GM10266 (cell line): ENCODE measurements around the gene ZNF428.
A peak's percentile ranks its signal among the peaks of the same experiment; 100 is the strongest.

Experiments
- DNase-seq: peaks from one replicate; pipeline ENCODE4 v3.0.0; 2012; ENCODE audit errors: extremely low spot score
- TF ChIP-seq, protein P1 (sequence below): IDR thresholded peaks from 2 replicates; pipeline ENCODE4 v1.5.1; 2012; ENCODE audit warnings: mild to moderate bottlenecking, low read depth; ENCODE audit not compliant: control insufficient read depth, insufficient read depth; ENCODE audit errors: missing control alignments

The ZNF428 gene

DNA sequence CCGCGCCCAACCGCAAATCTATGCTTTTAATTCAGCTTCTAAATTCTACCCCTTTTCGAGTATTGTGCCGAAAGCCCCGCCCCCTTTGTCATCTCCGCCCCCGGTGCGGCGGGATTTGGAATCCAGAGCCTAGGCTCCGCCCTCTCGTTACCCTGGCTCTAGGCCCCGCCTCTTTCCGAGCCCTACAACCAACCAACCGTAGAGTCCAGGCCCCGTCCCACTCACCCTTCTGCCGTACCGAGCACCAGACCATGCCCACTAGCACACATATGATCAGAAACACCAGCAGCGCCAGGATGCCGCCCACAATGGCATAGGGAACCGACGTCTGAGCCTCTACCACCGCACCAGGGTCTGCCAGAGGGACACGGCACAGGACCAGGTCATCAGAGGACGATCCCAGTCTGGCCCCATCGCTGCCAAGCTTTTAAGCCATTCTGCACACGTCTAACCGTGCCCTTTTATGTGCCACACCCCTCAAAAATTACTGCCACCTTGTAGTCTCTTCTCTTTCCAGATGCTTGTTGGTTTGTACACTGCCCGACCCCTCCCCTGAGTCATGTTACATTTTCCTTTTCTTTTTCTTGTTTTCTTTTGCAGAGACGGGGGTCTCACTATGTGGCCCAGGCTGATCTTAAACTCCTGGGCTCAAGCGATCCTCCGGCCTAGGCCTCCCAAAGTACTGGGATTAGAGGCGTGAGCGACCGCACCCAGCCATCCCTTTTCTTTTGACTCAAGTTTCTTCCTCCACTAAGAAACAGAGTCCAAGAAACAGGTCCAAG is 4.7 kb upstream of the ZNF428 start:
- no peak for DNase-seq
- TF ChIP-seq, protein P1, sequence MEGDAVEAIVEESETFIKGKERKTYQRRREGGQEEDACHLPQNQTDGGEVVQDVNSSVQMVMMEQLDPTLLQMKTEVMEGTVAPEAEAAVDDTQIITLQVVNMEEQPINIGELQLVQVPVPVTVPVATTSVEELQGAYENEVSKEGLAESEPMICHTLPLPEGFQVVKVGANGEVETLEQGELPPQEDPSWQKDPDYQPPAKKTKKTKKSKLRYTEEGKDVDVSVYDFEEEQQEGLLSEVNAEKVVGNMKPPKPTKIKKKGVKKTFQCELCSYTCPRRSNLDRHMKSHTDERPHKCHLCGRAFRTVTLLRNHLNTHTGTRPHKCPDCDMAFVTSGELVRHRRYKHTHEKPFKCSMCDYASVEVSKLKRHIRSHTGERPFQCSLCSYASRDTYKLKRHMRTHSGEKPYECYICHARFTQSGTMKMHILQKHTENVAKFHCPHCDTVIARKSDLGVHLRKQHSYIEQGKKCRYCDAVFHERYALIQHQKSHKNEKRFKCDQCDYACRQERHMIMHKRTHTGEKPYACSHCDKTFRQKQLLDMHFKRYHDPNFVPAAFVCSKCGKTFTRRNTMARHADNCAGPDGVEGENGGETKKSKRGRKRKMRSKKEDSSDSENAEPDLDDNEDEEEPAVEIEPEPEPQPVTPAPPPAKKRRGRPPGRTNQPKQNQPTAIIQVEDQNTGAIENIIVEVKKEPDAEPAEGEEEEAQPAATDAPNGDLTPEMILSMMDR = no peak

DNA sequence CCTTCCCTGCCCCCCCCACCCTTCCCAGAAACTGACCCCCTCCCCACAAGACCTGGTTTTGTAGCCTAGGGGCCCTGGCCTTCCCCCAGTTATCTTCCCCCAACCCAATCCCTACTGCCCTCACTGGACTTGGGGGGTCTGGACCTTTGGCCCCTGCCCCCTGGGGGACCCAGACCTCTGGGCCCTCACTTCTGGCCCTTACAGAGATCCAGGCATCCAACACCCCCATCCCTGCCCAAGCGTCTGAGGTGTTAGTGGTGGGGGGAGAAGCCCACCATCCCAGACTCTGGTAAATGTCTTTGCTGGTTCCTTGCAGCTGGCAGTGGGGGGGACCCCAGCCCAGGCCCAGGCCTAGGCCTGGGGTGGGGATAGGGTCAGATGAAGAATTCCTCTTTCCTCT is 3.5 kb upstream of the ZNF428 start:
- TF ChIP-seq, protein P1 = no peak
- no peak for DNase-seq

DNA sequence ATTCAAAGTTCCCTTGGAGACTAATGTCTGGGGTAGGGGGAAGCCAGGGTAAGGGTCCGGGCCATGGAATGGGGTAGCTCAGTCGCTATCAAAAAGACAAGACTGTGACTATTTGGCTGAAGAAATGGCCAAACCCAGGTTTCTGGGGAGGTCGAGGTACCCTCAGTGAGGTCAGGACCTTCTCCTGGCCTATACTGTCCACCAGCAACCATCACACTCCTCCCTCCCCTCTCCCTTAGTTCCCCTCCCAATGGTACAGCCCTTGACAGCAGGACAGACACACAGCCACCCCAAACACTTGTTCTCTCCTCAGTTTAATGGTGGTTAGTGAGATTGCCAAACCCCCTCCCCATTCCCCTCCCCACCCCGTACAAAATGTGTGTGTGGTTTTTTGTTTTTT is 2.6 kb upstream of the ZNF428 start:
- no peak for DNase-seq
- TF ChIP-seq, protein P1 = no peak

DNA sequence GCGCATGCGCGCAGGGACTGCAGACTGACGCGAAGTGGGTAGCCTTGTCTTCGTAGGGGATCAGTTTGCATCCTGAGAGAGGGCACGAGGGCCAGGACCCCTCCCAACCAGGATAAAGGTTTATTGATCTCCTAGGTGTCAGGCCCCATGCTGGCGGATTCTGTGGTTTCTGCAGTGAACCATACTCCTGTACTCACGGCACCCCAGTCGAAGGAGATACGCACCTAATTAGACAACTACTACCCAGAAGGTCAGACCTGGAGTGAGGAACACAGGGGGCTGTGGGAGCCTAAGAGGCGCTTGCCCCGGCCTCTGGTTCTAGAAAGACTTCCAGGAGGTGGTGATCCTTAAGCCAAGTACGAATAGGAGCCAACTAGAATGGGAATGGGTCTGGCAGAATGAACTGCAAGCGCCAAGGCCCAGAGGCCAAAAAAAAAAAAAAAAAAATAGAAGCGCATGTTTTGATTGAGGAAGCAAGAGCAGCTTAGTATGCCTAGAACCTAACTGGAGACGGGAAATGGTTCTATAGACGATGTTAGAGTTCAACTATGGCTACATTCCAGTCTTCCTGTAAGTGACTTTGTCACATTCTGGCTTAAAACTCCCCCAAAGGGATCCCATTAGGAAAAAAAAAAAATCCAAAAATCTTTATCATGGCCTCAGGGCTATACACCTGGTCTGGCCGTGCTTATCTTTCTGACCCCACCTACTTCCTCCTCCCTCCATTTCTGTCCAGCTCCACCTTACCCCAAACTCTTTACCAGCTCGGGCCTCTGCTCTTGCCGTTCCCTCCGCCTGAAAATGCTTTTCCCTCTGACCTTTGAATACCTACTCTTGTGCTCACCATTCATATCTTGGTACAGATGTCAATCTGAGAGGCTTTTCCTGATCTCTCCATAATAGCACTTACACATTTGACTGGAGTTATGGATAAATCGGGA is 902 bp upstream of the ZNF428 start:
- TF ChIP-seq, protein P1 = no peak
- no peak for DNase-seq

DNA sequence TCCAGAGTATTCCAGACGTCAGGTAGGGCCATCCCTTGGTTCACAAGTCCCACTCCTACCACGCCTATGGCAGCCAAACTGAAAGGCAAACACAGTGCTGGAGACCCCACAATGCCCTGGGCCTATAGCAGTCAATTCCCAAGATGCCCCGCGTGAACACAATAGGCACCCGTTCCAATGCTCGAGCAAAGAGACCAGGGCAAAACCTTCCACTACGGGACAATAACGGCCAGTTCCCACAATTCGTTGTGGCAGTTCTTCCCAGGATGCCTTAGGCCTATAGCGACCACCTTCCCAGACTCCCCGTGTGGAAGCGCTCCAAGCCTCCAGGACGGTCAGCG is 538 bp downstream of the ZNF428 start:
- TF ChIP-seq, protein P1 = no peak
- DNase-seq = peak; percentile 79

DNA sequence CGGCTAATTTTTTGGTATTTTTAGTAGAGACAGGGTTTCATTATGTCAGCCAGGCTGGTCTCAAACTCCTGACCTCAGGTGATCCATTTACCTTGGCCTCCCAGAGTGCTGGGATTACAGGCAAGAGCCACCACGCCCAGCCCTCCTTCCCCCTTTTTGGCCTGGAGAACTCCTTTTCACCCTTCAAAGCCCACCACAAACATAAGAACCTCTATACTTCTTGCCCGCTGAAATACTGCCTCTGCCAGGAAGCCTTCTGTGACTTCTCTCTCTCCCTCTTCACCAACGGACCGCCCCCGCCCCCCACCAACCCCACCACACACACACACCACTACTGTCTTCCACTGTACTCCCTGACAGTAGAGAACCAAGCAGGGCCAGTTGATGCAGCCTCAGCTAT is 2.5 kb downstream of the ZNF428 start:
- TF ChIP-seq, protein P1 = no peak
- no peak for DNase-seq

DNA sequence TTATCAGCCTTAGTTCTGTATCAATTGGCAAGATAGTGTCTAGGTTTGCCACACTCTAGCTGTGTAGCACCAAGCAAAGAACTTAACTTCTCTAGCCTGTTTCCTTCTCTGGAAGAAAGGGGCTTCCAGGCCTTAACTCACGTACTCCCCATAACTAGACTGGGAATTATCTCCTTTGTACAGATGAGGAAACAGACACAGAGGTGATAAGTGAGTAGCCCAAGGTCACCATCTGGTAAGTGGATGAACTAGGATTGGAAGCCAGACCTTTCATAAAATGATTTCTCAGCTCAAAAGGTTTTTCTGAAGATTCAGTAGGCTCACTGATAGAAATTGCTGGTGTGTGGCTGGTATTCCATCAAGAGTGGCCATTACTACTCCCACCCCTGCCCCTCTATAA is 3.1 kb downstream of the ZNF428 start:
- no peak for DNase-seq
- TF ChIP-seq, protein P1 = no peak
